Measurements from ENCODE around the gene LY6G5B. TPM values are rescaled to one million over a fixed set of nuclear protein-coding genes. Genes with fewer than 3 reads are reported as not detected.

The LY6G5B gene
- total RNA-seq, 4 donors from 2014 or later: 0.70 to 9.5 (median 4.5) TPM

GRCh38 chr6:31663961-31664789 is 5.6 kb upstream of the LY6G5B start:
- peak overlapping the region; percentile 93 to 99 (median 99) for H3K27ac ChIP-seq
- no peaks in the 10 kb centered on the region for H3K9me3 ChIP-seq
- peaks cover 12 to 49% (median 25%) of the 10 kb centered on the region in 3 donors for H3K36me3 ChIP-seq
- WGBS, 2 donors: 9 to 18% methylated on average over 12 to 13 of the region's 17 CpGs
- H3K4me3 ChIP-seq: peak overlapping the region; percentile 84 to 92 (median 89)
- TF ChIP-seq POLR2A (IDR thresholded peaks at IDR 0.05) (peak in 1 of 4 donors; percentile 6), CTCF (IDR thresholded peaks at IDR 0.05) (no peak)
- no peak for DNase-seq
- no peaks in the 10 kb centered on the region for H3K27me3 ChIP-seq
- peaks cover 23 to 77% (median 38%) of the 10 kb centered on the region in 3 donors for H3K4me1 ChIP-seq
- intact Hi-C loops (cut with DNase I): no loop called here

GRCh38 chr6:31664790-31665500 is 4.8 kb upstream of the LY6G5B start, which contains the start of gene GPANK1:
Gene GPANK1 (minus strand): TSS chr6:31664997. CDS start chr6:31664478, 519 bp downstream.
- peak; percentile 70 for DNase-seq
- H3K4me3 ChIP-seq: peak within 1 kb of the TSS; percentile 84 to 92 (median 89)
- intact Hi-C loops (cut with DNase I): no loop called here
- TF ChIP-seq CTCF (IDR thresholded peaks at IDR 0.05) (no peak), POLR2A (IDR thresholded peaks at IDR 0.05) (peak in 3 of 4 donors; percentile 33 to 69 (median 49))
- H3K4me1 ChIP-seq: peaks cover 19 to 69% (median 32%) of the 10 kb centered on the region in 3 donors
- H3K9me3 ChIP-seq: no peaks in the 10 kb centered on the region
- no peaks in the 10 kb centered on the region for H3K27me3 ChIP-seq
- 0% methylated on average over 9 to 28 of the region's 39 CpGs for WGBS, 2 donors
- H3K36me3 ChIP-seq: peaks cover 20 to 55% (median 33%) of the 10 kb centered on the region in 3 donors
- H3K27ac ChIP-seq: peak within 1 kb of the TSS; percentile 93 to 99 (median 99)

GRCh38 chr6:31665501-31666336 is 4.1 kb upstream of the LY6G5B start, which contains the start of gene CSNK2B:
Gene CSNK2B (plus strand): TSS chr6:31666080. CDS start chr6:31666832, 752 bp downstream.
- H3K36me3 ChIP-seq: peaks cover 28 to 62% (median 39%) of the 10 kb centered on the region in 3 donors
- H3K4me1 ChIP-seq: peaks cover 19 to 69% (median 32%) of the 10 kb centered on the region in 3 donors
- TF ChIP-seq CTCF (IDR thresholded peaks at IDR 0.05): peak in 1 of 6 experiments; percentile 12
- TF ChIP-seq POLR2A (IDR thresholded peaks at IDR 0.05): peak in 3 of 4 donors; percentile 68 to 87 (median 73)
- peak; percentile 93 for DNase-seq
- intact Hi-C loops (cut with DNase I): no loop called here
- peak within 1 kb of the TSS; percentile 93 to 99 (median 99) for H3K27ac ChIP-seq
- 2% methylated on average over 9 to 23 of the region's 63 CpGs for WGBS, 2 donors
- no peaks in the 10 kb centered on the region for H3K27me3 ChIP-seq
- no peaks in the 10 kb centered on the region for H3K9me3 ChIP-seq
- H3K4me3 ChIP-seq: peak within 1 kb of the TSS; percentile 84 to 92 (median 89)

- no peak for TF ChIP-seq CTCF (IDR thresholded peaks at IDR 0.05)
- TF ChIP-seq POLR2A (IDR thresholded peaks at IDR 0.05): no peak
Measured at GRCh38 chr6:31666337-31666965, 3.3 kb upstream of the LY6G5B start.

More at GRCh38 chr6:31666337-31666965, 3.3 kb upstream of the LY6G5B start:
- Histone ChIP-seq H3K9me3 (no peaks in the 10 kb centered on the region), H3K27me3 (no peaks in the 10 kb centered on the region), H3K4me1 (peaks cover 19 to 61% (median 32%) of the 10 kb centered on the region in 3 donors), H3K4me3 (peak overlapping the region; percentile 84 to 92 (median 89)), H3K36me3 (peaks cover 35 to 70% (median 44%) of the 10 kb centered on the region in 3 donors), H3K27ac (peak overlapping the region; percentile 93 to 99 (median 99))
- no peak for DNase-seq
- WGBS, 2 donors: 1 to 5% methylated on average over 14 to 15 of the region's 15 CpGs
- intact Hi-C loops (cut with DNase I): no loop called here
